Osteocyte (in vitro differentiated cells): Measurements from ENCODE around the gene ZNF423. TPM values are rescaled to one million over a fixed set of nuclear protein-coding genes. Genes with fewer than 3 reads are reported as not detected.

Source experiments
- DNase-seq: peaks from one replicate; pipeline ENCODE4 v3.0.0; 2021; ENCODE audit warnings: mixed read lengths; ENCODE audit not compliant: unreplicated experiment; ENCODE audit errors: extremely low spot score
- H3K27ac Mint-ChIP-seq: one replicate; pipeline ENCODE4 v1.8.0; 2021; ENCODE audit warnings: mild to moderate bottlenecking, mixed read lengths; ENCODE audit not compliant: unreplicated experiment
- H3K27me3 Mint-ChIP-seq: one replicate; pipeline ENCODE4 v1.8.0; 2021; ENCODE audit warnings: mixed read lengths; ENCODE audit not compliant: unreplicated experiment
- H3K36me3 Mint-ChIP-seq: one replicate; pipeline ENCODE4 v1.8.0; 2021; ENCODE audit warnings: mixed read lengths; ENCODE audit not compliant: unreplicated experiment
- H3K4me1 Mint-ChIP-seq: one replicate; pipeline ENCODE4 v1.8.0; 2021; ENCODE audit warnings: mixed read lengths; ENCODE audit not compliant: unreplicated experiment
- H3K4me3 Mint-ChIP-seq: one replicate; pipeline ENCODE4 v1.8.0; 2021; ENCODE audit warnings: mild to moderate bottlenecking, moderate library complexity, mixed read lengths; ENCODE audit not compliant: unreplicated experiment
- H3K9me3 Mint-ChIP-seq: one replicate; pipeline ENCODE4 v1.8.0; 2021; ENCODE audit warnings: mixed read lengths; ENCODE audit not compliant: unreplicated experiment
- CTCF ChIP-seq: fragments of 200-600 bp; sonication (generic); IDR thresholded peaks from 2 replicates; pipeline ENCODE4 v1.5.0; 2021; ENCODE audit warnings: antibody characterized with exemption, mild to moderate bottlenecking, moderate library complexity
- total RNA-seq: library from RNA; stranded (reverse); gene quantifications from 2 replicates; pipeline ENCODE4 v1.2.1, GENCODE V29; 2021

ZNF423 gene
- total RNA-seq, 1 donor from 2014 or later: 25.1 TPM

- DNase-seq: no peak
- H3K36me3 Mint-ChIP-seq: no peaks in the 10 kb centered on the region
- no peaks in the 10 kb centered on the region for H3K9me3 Mint-ChIP-seq
- no peak for TF ChIP-seq CTCF
- no peak overlapping the region for H3K4me3 Mint-ChIP-seq
- peaks cover 9% of the 10 kb centered on the region for H3K4me1 Mint-ChIP-seq
- H3K27ac Mint-ChIP-seq: no peak overlapping the region
- H3K27me3 Mint-ChIP-seq: no peaks in the 10 kb centered on the region
Measured at GRCh38 chr16:49720225-49720624, 135.7 kb downstream of the ZNF423 start.

GRCh38 chr16:49717689-49718088, 138.2 kb downstream of the ZNF423 start:
- Mint-ChIP-seq H3K36me3 (no peaks in the 10 kb centered on the region), H3K4me1 (peaks cover 2% of the 10 kb centered on the region), H3K4me3 (no peak overlapping the region), H3K27ac (no peak overlapping the region), H3K27me3 (no peaks in the 10 kb centered on the region), H3K9me3 (no peaks in the 10 kb centered on the region)
- TF ChIP-seq CTCF: no peak
- no peak for DNase-seq

- H3K36me3 Mint-ChIP-seq: no peaks in the 10 kb centered on the region
Measured at GRCh38 chr16:49716339-49716934, 139.5 kb downstream of the ZNF423 start.

GRCh38 chr16:49713770-49714169, 142.1 kb downstream of the ZNF423 start:
- DNase-seq: no peak
- Mint-ChIP-seq H3K9me3 (no peaks in the 10 kb centered on the region), H3K4me1 (peaks cover 2% of the 10 kb centered on the region), H3K27me3 (no peaks in the 10 kb centered on the region), H3K27ac (no peak overlapping the region), H3K4me3 (no peak overlapping the region), H3K36me3 (no peaks in the 10 kb centered on the region)
- TF ChIP-seq CTCF: no peak

More at GRCh38 chr16:49716339-49716934, 139.5 kb downstream of the ZNF423 start:
- H3K27me3 Mint-ChIP-seq: no peaks in the 10 kb centered on the region
- DNase-seq: no peak
- H3K9me3 Mint-ChIP-seq: no peaks in the 10 kb centered on the region
- no peak overlapping the region for H3K27ac Mint-ChIP-seq
- no peak for TF ChIP-seq CTCF
- no peak overlapping the region for H3K4me3 Mint-ChIP-seq
- H3K4me1 Mint-ChIP-seq: peaks cover 2% of the 10 kb centered on the region

GRCh38 chr16:49712542-49712941, 143.4 kb downstream of the ZNF423 start:
- Mint-ChIP-seq H3K36me3 (no peaks in the 10 kb centered on the region), H3K27ac (no peak overlapping the region), H3K27me3 (peaks cover 2% of the 10 kb centered on the region), H3K9me3 (no peaks in the 10 kb centered on the region), H3K4me3 (no peak overlapping the region), H3K4me1 (peaks cover 2% of the 10 kb centered on the region)
- TF ChIP-seq CTCF: no peak
- DNase-seq: no peak
